CD4-positive, alpha-beta T cell treated with Interleukin-17A for 1 hour (primary cell): ENCODE measurements around the gene HTR3B.

ENCODE experiments used
- DNase-seq: peaks from one replicate; pipeline ENCODE4 v3.0.0-alpha.2; 2020

The HTR3B gene

DNA sequence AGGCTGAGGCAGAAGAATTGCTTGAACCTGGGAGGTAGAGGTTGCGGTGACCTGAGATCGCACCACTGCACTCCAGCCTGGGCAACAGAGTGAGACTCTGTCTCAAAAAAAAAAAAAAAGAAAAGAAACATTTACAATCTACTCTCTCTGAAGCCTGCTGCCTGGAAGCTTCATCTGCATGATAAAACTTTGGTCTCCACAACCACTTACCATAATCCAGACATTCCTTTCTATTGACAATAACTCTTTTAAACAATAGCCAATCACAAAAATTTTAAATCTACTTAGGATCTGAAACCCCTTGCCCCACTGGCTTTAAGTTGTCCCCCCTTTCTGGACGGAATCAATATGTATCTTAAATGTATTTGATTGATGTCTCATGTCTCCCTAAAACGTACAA, 45.3 kb downstream of the HTR3B start:
- DNase-seq: no peak

DNA sequence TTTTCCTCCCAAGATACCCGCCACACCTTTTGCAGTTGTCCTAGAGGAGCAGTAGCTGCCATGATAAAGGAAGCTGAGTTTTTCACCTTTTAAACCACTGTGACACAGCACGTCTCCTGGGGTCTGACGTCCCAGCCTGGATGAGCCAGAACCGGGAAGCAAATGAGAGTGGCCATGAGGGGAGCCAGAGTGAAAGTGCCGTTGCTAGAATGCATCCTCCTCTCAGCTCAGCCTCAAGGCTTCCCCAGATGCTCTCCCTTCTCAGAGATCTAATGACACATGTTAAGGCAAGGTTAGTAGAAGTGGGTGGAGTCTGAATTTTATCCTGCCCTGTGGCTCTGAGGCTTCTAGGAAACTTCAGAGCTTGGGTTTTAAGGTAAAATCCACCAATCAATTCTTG, 46.9 kb downstream of the HTR3B start:
- no peak for DNase-seq

DNA sequence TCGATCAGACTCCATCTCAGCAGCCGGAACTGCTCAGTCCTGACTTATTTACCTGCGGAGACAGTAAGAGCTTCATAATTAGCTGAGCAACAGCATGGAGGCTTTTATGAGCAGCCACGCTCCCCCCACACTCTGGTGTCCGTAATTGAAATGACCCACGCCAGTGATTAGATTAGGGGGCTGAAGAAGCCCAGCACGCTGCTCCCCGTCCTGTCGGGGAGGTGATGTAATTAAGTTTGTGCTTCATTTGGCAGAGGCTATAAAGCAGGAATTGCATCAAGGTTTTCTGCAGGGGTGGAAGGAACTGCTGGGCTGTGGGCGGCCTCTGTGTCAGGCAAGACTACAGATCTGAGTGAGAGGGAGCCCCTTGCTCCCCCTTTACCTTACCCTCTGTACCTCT, 47.5 kb downstream of the HTR3B start:
- DNase-seq: no peak

DNA sequence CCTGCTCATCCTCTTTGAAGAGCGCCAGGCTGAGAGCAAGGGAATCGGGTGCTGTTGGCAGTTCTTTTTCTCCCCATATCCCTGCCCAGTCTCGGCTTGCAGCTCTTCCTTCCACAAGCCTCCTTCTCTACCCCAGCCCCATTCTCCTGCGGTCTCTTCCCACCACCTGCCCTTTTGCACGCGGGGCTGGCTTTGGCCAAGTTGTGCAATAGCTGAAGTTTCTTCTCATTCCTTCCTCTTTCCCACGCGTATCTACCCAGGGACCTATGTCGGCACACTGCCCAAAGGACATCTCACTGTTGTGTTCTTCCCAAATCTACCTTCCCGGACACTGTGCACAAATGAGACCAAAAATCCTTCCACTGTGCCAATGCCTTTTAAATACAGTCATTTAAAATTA, 48.0 kb downstream of the HTR3B start:
- DNase-seq: no peak

DNA sequence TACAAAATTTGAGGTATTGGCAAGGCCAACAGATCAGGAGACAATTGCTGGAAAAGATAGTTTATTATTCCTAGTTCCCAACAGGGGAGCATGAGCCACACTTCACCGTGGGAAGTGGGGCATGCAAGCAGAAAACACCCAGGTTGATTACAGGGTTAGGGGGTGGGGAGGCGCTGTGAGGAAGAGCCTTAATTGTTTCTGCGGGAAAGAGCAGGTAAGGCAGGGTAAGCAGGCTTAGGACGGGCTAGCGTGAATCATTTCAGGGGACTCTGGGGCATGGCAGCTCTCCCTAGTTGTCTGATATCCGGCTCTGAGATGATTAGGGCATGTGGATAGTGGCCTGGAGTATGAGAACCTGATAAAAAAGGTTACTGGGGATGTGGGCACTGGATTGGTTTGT, 49.6 kb downstream of the HTR3B start:
- no peak for DNase-seq

DNA sequence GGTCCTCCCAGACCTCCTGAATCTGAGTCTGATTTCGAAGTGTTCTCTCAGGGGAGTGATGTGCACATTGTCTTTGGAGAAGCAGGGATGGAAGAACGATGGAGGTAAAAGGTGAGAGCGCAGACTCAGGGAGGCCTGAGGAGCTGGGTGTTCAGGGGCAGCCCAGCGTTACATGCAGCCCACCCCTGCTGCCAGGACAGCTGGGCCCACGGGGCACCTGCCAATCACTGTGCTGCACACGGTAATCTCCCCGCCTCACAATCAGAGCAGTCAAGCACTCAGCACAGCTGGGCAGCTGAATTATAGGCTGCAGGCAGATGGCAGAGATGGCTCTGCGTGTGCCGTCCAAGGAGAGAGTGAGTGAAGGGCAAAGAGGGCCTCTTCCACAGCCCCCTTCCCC, 52.4 kb downstream of the HTR3B start:
- no peak for DNase-seq

DNA sequence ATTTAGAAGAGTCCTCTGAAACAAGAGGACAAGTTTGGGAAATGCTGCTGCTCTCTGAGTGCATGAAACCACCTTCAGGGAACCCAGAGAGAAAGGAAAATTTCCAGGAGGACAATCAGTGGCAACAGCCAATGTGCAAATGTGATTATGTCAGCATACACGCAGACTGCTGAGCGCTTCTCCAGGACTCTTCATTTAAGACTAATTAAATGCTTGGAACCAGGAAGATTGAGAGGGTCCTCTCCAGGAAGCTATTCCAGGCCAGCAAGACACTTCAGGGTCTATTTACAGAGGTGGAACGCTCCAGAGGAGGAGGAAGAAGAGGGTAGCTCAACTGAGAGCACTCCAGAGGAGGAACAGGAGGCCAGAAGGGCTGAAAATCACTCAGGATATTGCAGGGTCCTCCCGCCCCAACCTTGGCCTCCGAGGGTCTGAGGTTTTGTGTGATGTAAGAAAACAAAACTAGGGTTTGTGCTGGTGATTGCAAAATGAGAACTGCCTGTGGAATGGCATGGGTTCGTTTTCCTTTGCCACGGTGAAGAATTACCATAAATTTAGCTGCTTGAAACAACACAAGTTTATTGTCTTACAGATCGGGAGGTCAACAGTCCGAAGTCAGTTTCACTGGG, 56.2 kb downstream of the HTR3B start:
- no peak for DNase-seq

DNA sequence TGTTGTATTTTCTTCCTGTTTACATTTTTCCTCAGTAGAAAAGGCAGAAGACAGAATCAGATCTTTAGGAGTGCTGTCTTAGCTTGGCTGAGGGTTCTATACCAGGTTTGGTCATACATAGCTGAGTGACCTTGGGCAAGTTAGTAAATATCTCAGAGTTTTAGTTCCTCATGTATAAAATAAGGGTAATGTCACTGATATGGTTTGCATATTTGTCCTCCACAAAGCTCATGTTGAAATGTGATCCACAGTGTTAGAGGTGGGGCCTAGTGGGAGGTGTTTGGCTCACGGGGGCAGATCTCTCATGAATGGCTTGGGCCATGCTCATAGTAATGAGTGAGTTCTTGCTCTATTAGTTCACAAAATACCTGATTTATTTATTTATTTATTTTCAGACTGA, 62.8 kb downstream of the HTR3B start:
- no peak for DNase-seq

DNA sequence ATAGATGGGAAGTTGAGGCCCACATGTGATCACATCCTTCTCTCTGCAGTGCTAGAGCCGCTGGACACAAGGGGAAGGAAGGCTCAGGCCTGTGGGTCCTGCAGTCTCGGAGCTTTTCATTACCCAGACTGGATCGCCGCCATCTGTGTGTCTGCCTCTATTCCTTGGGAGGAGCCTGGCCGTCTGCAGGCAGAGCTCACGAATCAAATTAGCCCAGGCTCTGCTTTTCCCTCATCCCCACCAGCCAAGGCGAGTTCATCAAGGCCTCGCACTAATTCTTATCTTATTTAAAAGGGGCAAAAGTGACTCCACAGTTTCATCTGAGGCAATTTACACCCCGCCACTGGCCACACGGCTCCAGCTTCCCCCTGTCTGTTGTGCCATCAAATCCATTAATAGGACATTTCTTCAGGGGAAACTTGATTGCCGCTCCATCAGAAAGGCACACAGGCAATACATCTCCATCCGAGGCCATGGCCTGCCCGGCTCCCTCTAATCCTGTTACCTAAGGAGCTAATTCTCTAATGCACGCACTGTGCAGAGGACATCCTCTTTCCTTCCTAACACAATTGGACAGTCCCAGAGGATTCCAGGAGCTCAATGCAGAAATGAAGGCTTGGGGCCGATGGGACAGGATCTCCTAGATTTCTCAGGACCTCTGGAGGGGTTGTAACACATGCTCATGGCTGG, 67.1 kb downstream of the HTR3B start:
- DNase-seq: no peak

DNA sequence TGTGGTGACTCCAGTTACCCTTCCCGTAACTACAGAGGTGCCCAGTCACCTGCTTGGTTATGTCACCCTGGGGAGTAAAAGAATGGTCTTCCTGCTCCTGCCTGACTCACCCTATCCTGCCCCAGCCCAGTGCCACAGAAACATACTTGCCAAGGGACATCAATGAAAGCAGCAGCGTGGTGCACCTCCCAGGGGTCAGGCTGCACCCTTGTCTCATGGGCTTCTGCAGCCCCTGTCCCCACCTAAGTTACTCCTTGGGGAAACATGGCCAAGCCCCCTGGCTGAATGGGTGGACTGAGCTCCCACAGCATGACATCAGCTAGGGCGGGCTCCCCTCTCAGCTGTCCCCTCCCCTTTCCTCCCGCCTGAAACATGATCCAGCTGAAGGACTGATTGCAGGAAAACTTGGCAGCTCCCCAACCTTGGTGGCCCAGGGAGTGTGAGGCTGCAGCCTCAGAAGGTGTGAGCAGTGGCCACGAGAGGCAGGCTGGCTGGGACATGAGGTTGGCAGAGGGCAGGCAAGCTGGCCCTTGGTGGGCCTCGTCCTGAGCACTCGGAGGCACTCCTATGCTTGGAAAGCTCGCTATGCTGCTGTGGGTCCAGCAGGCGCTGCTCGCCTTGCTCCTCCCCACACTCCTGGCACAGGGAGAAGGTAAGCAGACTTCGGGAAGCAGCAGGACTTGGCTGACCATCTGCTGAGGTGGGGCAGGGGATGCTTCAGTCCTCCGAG, 70.3 kb downstream of the HTR3B start, which contains the start of gene HTR3A:
Gene HTR3A (plus strand): TSS at position 368 of the 730 bp plus-strand sequence. CDS start 218 bp downstream, at position 586.
- DNase-seq: no peak

DNA sequence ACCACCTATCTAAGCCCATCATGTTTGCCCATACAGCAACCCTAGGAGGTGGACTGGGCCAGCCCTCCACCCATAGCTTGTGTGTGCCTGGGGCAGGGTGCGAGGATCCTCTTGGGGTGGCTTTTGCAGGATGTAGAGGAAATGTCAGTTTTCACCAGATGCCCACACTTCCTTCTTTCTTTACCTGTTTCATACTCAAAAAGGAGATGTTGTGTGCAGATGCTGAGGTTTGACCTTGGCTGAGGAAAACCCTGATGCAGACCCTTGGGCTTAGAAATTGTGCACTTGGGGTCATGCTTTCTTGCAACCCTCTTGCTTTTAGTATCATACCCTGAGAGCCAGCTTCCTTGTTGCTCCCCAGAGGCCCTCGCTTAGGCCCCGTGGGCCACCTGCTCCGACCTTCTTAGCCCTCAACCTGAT, 72.5 kb downstream of the HTR3B start:
- no peak for DNase-seq

DNA sequence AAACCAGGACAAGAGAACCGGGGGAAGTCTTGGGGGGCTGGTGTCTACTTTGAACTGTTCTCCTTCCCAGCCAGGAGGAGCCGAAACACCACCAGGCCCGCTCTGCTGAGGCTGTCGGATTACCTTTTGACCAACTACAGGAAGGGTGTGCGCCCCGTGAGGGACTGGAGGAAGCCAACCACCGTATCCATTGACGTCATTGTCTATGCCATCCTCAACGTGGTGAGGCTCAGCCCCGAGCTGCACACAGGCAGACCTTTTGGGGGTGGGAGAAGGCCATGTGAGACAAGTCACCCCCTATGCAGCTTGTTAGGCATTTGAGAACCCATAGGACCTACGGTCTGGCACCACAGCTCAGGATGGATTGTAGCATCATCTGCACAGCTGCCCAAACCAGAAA, 73.1 kb downstream of the HTR3B start:
- no peak for DNase-seq

DNA sequence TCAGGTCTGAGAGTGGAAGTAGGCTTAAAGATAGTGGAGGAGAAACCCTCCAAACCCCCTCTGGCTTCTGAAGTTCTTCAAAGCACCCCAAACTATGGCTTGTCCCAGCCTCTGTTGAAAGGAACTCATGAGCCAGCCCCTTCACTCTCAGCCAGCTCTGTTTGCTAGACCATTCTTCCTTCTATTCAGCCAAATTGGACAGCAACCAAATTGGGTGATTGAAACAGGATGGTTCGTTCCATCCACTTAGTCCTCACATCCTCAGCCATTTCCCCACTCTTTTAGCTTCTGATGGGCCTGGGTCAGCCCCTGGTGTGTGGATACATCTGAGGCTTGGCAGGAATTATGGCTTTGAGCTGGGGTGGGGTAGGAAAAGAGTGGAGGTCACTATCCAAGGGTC, 74.8 kb downstream of the HTR3B start:
- DNase-seq: no peak

DNA sequence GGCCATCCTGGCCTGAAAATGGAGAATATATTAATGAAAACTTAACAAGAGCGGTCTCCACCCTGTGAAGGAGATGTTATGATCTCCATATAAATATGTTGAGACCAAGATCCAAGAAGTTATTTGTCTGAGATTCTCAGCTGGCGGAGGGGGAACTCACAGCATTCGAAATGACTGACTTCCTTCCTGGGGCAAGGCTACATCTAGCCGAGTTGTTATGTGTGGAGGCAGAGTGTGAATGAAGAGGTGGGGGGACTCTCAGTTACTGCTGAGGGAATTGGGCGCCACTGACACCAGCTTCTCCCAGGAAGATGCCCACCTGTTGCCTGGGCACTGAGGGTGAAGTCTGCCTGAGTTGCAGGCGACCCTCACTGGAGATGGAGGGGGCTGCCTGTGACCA, 76.2 kb downstream of the HTR3B start:
- DNase-seq: no peak

DNA sequence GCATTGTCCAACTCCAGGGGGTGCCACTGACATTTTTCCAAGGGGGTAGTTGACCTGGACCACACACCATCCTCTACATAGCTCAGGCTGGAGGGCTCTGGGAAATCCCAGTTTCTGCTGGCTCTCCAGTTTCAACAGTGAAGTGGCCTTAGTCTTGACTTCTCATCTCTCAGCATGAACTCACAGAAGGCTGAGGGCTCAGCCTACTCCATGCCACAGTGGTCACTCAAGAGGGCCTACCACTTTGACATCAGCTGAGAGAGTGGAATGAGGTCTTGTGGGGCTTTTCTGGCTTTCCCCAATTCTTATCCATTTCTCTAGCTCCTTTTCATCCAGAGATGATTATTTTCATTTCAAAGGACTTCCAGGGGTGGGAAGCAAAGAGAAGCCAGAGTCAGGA, 77.7 kb downstream of the HTR3B start:
- no peak for DNase-seq

DNA sequence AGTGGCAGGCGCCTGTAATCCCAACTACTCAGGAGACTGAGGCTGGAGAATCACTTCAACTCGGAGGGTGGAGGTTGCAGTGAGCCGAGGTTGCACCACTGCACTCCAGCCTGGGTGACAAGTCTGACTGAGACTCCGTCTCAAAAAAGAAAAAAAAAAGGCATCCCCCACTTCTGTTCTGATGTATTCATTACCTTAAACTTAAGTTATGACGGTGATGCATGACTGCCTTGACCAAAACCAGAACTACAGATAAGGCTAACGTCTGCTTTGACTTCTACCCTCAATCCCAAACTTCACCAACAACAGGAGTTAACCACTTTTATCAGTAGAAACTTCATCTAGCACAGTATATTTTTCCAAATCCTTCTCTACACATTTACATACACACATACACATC, 80.2 kb downstream of the HTR3B start:
- no peak for DNase-seq

DNA sequence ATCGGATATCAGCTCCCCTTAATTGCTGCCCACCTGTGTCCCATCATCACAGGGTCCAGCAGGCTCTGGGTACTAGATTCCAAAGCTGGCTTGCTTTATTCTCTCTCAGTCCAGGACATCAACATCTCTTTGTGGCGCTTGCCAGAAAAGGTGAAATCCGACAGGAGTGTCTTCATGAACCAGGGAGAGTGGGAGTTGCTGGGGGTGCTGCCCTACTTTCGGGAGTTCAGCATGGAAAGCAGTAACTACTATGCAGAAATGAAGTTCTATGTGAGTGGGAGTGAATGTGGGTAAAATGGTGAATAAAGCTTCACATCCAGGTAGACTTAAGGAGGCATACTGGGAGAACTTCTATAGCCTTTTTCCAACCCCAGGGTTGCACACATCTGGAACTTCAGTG, 81.3 kb downstream of the HTR3B start:
- DNase-seq: no peak

DNA sequence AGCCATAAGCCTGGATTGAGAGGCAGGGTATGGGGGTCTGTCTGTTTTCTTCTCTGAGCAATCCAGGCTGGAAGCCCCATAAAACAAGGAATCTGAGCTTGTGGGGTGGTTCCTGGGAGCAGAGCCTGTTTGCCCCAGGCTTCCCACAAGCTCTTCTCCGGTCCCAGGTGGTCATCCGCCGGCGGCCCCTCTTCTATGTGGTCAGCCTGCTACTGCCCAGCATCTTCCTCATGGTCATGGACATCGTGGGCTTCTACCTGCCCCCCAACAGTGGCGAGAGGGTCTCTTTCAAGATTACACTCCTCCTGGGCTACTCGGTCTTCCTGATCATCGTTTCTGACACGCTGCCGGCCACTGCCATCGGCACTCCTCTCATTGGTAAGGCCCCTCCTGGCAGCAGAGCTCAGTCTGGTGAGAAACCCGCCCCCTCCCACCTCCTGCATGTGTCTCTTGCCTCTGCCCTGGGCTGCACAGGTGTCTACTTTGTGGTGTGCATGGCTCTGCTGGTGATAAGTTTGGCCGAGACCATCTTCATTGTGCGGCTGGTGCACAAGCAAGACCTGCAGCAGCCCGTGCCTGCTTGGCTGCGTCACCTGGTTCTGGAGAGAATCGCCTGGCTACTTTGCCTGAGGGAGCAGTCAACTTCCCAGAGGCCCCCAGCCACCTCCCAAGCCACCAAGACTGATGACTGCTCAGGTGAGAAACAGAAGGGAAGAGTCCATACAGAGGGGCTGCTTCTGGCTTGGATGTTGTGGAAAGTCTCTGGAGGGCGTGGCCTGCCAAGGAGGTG, 82.0 kb downstream of the HTR3B start:
- DNase-seq: no peak

DNA sequence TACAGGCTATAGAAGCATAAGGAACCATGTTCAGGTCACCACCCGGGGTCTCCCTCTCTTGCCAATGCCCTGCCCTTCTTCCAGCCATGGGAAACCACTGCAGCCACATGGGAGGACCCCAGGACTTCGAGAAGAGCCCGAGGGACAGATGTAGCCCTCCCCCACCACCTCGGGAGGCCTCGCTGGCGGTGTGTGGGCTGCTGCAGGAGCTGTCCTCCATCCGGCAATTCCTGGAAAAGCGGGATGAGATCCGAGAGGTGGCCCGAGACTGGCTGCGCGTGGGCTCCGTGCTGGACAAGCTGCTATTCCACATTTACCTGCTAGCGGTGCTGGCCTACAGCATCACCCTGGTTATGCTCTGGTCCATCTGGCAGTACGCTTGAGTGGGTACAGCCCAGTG, 84.8 kb downstream of the HTR3B start:
- no peak for DNase-seq

DNA sequence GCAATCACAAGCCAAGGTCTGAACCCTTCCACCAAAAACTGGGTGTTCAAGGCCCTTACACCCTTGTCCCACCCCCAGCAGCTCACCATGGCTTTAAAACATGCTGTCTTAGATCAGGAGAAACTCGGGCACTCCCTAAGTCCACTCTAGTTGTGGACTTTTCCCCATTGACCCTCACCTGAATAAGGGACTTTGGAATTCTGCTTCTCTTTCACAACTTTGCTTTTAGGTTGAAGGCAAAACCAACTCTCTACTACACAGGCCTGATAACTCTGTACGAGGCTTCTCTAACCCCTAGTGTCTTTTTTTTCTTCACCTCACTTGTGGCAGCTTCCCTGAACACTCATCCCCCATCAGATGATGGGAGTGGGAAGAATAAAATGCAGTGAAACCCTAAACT, 85.3 kb downstream of the HTR3B start:
- no peak for DNase-seq

DNA sequence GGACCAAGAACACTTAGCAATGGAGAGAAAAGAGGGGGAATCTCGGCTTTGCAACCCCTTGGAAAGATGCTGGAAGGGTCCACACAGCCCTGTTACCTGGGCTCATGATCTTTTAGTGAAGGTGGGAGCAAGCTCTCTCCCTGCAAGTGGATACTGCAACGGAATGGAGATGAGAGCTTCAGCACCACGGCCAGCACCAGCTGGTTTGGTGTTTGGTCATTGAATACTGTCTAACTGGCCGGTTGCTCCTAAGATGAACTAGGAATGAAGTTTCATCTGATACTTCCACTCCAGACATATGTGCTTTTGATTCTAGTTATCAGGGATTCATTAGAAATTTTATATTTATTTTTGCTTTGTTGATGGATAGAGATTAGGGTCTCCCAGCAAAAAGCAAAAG, 86.6 kb downstream of the HTR3B start:
- DNase-seq: no peak

DNA sequence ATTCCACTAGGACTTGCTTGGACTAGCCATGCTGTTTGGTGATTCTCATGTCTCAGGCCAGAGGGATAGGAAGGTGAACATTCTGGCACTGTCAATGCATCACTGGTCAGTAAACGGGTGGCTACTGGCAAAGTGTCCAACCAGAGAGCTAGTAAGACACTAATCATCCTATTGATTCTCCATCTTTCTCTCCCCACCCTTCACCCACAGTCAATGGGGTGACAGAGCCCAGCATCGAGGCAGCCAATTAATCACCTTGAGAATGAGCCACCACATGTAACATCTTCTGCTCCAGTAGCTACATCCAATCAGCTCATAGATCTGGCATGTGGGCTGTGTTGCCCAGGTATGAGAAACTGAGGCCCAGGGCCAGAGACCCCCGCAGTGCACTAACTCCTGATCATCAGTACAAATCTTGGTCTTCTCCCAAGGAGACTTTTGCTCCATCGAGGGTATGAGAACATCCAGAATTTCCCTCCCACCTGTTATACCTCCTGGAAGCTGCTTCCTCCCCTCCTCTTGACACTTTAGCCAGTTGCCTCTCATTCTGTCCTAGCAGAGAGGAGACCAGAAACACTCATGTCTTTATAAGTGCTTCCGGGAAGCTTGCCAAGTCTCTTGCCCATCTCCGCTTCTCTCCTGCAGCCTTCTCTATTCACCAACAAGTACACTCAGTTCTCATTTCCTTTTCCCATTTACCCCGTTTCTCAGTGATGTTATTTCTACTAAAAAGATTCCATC, 87.3 kb downstream of the HTR3B start:
- no peak for DNase-seq
